Bronchial epithelial cell (primary cell): ENCODE results near the gene HLA-DRB5. TPM values are rescaled to one million over a fixed set of nuclear protein-coding genes. Genes with fewer than 3 reads are reported as not detected.

Experiments
- DNase-seq: peaks from one replicate; pipeline ENCODE4 v3.0.0-alpha.2; 2010; ENCODE audit warnings: low read depth
- FAIRE-seq: peaks from 2 replicates; lab custom pipeline; 2011; peaks lifted over from hg19 to GRCh38; lab: Jason Lieb, UNC
- H3K27me3 ChIP-seq: 2 replicates; pipeline ENCODE4 v1.5.1; 2011; ENCODE audit warnings: low read length; ENCODE audit not compliant: control insufficient read depth, insufficient read depth
- H3K36me3 ChIP-seq: 2 replicates; pipeline ENCODE4 v1.5.1; 2011; ENCODE audit warnings: low read length; ENCODE audit not compliant: control insufficient read depth, insufficient read depth
- H3K4me3 ChIP-seq: 2 replicates; pipeline ENCODE4 v1.5.1; 2011; ENCODE audit warnings: mild to moderate bottlenecking, low read depth, low read length, control low read depth
- total RNA-seq: library from RNA; depleted of rRNA; stranded (reverse); fragments of >200 nt; gene quantifications from 2 replicates; pipeline ENCODE4 v1.2.1, GENCODE V29; 2014
- TF ChIP-seq, protein P1 (sequence below): IDR thresholded peaks from 2 replicates; pipeline ENCODE4 v1.5.1; 2011; ENCODE audit warnings: mild to moderate bottlenecking, moderate library complexity, low read length, control low read depth, inconsistent platforms; ENCODE audit not compliant: insufficient read depth, severe bottlenecking

HLA-DRB5 gene
- total RNA-seq, 1 donor from 2014 or later: not detected

DNA sequence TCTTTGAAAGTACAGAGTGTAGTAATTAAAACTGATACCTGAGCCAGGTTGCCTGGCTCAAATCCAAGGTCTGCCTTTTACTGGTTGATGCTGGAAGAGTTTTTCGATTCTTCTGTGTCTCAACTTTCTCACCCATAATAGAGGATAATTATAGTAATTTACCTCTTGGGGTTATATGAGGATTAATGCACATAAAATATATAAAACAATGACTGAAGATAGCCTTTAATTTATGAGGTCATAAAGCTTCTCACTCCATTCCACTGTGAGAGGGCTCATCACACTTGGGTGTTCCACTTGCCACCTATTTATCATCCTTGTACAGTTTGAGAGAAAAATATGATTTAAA, 10.2 kb downstream of the HLA-DRB5 start:
- Histone ChIP-seq H3K36me3 (no peaks in the 10 kb centered on the region), H3K4me3 (no peak overlapping the region), H3K27me3 (peaks cover 5% of the 10 kb centered on the region)
- FAIRE-seq (no peak), DNase-seq (no peak)
- TF ChIP-seq, protein P1, sequence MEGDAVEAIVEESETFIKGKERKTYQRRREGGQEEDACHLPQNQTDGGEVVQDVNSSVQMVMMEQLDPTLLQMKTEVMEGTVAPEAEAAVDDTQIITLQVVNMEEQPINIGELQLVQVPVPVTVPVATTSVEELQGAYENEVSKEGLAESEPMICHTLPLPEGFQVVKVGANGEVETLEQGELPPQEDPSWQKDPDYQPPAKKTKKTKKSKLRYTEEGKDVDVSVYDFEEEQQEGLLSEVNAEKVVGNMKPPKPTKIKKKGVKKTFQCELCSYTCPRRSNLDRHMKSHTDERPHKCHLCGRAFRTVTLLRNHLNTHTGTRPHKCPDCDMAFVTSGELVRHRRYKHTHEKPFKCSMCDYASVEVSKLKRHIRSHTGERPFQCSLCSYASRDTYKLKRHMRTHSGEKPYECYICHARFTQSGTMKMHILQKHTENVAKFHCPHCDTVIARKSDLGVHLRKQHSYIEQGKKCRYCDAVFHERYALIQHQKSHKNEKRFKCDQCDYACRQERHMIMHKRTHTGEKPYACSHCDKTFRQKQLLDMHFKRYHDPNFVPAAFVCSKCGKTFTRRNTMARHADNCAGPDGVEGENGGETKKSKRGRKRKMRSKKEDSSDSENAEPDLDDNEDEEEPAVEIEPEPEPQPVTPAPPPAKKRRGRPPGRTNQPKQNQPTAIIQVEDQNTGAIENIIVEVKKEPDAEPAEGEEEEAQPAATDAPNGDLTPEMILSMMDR: no peak

DNA sequence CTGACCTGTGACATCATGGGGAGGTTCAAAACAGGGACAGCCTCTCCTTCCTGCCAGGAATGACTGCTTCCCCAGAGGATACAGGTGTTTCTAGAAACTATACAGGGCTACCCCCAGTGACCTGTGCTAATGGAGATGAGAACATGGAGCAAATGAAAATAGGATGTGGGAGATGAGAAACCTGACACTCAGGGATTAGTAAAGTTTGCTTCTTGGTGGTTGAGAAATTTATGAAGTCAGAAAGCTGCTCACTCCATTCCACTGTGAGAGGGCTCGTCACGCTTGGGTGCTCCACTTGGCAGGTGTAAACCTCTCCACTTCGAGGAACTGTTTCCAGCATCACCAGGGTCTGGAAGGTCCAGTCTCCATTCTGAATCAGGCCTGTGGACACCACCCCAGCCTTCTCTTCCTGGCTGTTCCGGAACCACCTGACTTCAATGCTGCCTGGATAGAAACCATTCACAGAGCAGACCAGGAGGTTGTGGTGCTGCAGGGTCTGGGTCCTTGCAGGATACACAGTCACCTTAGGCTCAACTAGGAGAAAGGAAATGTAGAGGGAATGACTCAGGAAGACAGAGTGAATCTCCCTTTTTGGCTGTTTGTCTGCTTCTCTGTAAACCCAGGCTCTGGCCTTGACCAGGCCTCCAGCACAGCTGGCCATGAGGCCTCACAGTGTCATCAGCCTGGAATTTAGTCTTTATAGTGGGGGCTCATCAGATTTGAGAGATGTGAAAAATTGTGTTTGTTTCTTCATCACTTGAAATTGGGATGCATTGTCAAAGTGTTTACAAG, 10.8 kb downstream of the HLA-DRB5 start:
- DNase-seq (no peak), FAIRE-seq (peak; percentile 40)
- no peaks in the 10 kb centered on the region for H3K36me3 ChIP-seq
- no peak overlapping the region for H3K4me3 ChIP-seq
- TF ChIP-seq, protein P1: no peak
- peaks cover 5% of the 10 kb centered on the region for H3K27me3 ChIP-seq

DNA sequence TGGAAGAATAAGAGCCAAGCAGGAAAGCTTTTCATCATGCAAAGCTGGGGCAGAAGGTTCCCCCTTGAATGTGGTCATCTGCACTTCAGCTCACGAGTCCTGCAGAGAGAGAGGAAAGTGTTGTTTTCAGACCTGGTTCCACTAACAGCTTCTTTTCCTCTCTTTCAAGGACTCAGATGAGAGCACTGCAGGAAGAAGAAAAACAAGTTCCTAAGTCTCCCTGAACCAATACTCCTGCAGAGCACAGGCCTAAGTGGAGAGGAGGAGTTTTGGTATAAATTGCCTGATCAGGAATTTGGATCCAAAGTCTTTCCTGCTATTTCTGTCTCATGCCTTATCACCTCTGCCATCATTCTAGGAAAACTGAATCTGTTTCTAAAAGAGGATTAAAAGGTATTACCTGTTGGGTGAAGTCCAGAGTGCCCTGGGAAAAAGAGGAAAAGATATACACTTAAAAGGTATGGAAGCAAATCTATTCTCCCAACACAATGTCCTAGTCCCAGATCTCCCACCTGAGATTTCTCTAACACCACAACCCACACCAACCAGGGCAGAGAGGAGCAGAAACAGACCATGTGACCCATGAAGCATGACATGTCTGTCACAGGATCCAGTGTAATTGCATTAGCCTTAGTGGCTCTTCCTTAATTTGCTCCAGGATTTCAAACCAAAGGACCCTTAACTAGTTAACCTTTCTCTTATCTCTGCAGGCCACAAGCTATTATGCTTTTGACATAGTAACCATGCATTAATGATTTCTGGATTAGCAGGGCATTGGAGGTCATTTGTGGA, 12.2 kb downstream of the HLA-DRB5 start:
- Histone ChIP-seq H3K4me3 (no peak overlapping the region), H3K27me3 (peaks cover 3% of the 10 kb centered on the region), H3K36me3 (no peaks in the 10 kb centered on the region)
- TF ChIP-seq, protein P1: no peak
- DNase-seq (no peak), FAIRE-seq (no peak)

DNA sequence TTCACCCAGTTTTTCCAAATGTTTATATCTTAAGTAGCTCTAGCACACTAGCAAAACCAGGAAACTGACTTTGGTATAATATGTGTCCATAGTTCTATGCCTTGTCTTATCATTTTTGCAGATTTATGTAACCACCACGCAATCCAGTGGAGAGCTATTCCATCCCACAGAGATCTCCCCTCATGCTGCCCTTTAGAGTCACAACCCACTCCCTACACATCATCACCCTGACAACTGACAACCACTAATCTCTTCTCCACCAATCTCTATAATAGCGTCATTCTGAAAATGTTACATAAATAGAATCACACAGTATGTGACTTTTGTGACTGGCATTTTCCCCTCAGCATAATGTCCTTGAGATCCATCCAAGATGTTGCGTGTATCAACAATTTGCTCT, 29.1 kb downstream of the HLA-DRB5 start:
- Histone ChIP-seq H3K27me3 (no peaks in the 10 kb centered on the region), H3K36me3 (no peaks in the 10 kb centered on the region), H3K4me3 (no peak overlapping the region)
- DNase-seq (no peak), FAIRE-seq (no peak)
- TF ChIP-seq, protein P1: no peak

DNA sequence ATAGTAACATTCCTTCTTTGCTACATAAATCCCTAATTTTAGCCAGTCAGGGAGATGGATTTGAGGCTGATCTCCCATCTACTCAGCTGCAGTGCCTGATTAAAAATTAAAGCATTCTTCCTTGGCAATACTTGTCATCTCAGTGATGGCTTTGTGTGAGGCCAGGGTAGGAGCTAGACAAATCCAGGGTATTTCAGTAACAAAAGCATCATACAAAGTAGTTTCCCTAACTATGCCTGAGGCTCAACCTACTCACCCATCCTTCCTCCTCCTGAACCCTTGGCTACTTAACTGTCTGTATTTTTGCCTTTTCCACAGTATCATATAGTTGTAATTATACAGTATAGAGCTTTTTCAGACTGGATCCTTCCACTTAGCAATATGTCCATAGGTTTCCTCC, 37.7 kb downstream of the HLA-DRB5 start:
- H3K4me3 ChIP-seq: no peak overlapping the region
- DNase-seq (no peak), FAIRE-seq (no peak)
- no peaks in the 10 kb centered on the region for H3K27me3 ChIP-seq
- TF ChIP-seq, protein P1: no peak
- no peaks in the 10 kb centered on the region for H3K36me3 ChIP-seq
